IPS-18c (cell line): ENCODE measurements around the gene CNNM2.
"Not testable (repeated sequence)": the region's sequence is repeated elsewhere in the genome, so short reads cannot be mapped to it uniquely, and the experiment has no call there.

Experiments
- H3K4me3 ChIP-seq: 2 replicates; pipeline ENCODE4 v1.7.0; 2013; ENCODE audit warnings: low read depth, mild to moderate bottlenecking, low read length, moderate library complexity; ENCODE audit not compliant: insufficient read depth
- H3K9me3 ChIP-seq: one replicate; pipeline ENCODE4 v1.6.1; 2013; ENCODE audit warnings: mild to moderate bottlenecking, low read length, moderate library complexity; ENCODE audit not compliant: control insufficient read depth, insufficient read depth

The CNNM2 gene

DNA sequence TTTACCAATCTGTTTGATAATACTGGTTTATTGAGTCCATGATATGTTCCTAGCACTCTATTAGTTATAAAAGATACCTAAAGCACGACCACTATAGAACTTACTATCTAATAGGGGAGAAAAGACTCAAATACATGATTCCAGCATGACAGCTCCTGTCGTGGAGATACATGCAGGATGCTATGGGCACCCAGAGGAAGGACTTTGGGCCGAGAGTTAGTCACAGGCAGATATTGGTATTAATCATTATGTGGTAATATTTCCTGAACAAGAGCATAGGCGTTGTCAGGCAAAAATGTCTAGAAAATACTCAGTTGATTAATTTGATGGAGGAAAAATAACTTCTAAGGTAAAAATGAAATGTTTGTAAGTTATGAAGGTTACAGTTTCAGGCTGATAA lies 31.8 kb downstream of the CNNM2 start:
- Histone ChIP-seq H3K4me3 (no peak overlapping the region), H3K9me3 (no peaks in the 10 kb centered on the region)

GRCh38 chr10:102951316-102951715 lies 33.2 kb downstream of the CNNM2 start:
- Histone ChIP-seq H3K4me3 (no peak overlapping the region), H3K9me3 (no peaks in the 10 kb centered on the region)

- Histone ChIP-seq H3K4me3 (no peak overlapping the region), H3K9me3 (no peaks in the 10 kb centered on the region)
Measured at GRCh38 chr10:102959360-102959759, 41.3 kb downstream of the CNNM2 start.

- Histone ChIP-seq H3K4me3 (no peak overlapping the region), H3K9me3 (no peaks in the 10 kb centered on the region)
Measured at GRCh38 chr10:102960157-102960556, 42.1 kb downstream of the CNNM2 start.

DNA sequence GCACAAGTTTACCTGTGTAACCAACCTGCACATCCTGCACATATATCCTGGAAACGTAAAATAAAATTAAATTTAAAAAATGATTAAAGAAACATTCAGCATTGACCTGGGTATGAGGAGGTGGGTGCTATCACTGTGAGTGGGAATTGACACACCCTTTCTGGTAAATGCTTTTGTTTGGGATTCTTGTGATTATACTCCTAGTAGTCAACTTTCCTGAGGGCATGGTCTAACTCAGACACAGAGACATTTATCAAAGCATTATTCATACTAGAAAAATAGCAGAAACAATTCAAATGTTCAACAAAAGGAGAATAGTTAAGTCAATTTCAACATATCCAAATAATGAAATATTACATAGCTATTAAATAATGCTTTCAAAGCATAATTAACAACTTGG lies 44.2 kb downstream of the CNNM2 start:
- Histone ChIP-seq H3K9me3 (no peaks in the 10 kb centered on the region), H3K4me3 (no peak overlapping the region)

GRCh38 chr10:102962951-102963755 lies 45.1 kb downstream of the CNNM2 start:
- no peaks in the 10 kb centered on the region for H3K9me3 ChIP-seq
- H3K4me3 ChIP-seq: no peak overlapping the region

DNA sequence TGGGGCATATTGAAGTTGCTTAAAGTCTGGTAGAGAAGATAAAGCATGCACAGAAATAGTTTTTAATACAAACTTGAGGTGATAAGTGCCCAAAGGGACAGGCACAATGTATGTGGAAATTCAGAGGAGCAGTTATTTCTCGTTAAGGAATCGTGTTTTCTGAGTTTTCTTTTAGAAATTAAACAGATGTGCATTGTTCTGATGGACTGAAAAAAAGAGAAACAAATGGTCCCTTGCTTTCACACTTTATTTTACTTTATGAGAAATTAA lies 45.6 kb downstream of the CNNM2 start:
- no peaks in the 10 kb centered on the region for H3K9me3 ChIP-seq
- no peak overlapping the region for H3K4me3 ChIP-seq

DNA sequence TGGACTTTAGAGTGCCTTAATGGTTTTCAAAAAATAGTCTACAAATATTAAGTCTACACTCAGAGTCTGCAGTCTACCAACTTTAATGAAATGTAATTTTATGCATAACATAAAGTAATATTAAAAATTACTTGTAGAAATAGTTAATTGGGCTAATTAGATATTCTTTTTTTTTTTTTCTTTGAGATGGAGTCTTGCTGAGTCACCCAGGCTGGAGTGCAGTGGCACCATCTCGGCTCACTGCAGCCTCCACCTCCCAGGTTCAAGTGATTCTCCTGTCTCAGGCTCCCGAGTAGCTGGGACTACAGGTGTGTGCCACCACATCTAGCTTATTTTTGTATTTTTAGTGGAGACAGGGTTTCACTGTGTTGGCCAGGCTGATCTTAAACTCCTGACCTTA lies 46.0 kb downstream of the CNNM2 start:
- H3K9me3 ChIP-seq, H3K4me3 ChIP-seq: not testable (repeated sequence)

GRCh38 chr10:102964713-102965112 lies 46.6 kb downstream of the CNNM2 start:
- Histone ChIP-seq H3K4me3 (no peak overlapping the region), H3K9me3 (no peaks in the 10 kb centered on the region)

DNA sequence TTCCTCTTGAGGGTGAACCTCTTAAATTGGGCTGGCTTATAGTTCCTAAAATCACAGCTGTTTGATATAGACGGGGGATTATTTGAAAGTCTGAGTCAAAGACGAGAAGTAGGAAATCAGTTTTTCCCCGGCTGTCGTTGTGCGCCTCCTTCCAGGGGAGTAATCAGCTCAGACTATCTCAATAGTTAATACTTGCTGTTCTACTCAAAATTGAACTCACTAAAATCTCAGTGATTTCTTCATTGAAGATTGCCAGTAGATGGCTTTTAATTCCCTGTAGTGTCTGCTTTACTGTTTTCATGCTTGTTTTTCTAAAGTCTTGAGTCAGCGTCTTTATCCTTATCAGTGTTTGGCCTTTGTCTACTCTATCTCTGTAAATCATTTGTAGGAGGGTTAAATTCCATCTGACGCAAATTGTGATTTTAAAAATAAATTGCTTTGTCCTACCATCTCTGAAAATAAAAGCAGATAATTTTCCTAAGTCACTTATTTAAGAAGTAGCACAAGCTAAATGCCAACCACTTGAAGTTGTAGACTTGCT lies 47.3 kb downstream of the CNNM2 start:
- Histone ChIP-seq H3K9me3 (no peaks in the 10 kb centered on the region), H3K4me3 (no peak overlapping the region)

DNA sequence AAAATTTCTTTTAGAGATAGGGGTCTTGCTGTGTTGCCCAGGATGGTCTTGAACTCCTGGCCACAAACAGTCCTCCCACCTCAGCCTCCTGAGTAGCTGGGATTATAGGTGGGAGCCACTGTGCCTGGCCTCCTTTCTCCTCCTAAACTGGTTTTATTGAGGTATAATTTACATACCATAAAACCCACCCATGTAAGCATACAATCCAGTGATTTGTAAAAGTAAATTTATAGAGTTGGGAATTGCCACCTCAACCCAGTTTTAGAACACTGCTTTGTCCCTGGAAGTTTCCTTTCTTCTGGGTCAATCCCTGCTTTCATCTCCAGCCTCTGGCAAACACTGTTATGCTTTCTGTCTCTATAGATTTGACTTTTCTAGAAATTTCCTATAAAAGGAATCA lies 49.0 kb downstream of the CNNM2 start:
- no peaks in the 10 kb centered on the region for H3K9me3 ChIP-seq
- no peak overlapping the region for H3K4me3 ChIP-seq

DNA sequence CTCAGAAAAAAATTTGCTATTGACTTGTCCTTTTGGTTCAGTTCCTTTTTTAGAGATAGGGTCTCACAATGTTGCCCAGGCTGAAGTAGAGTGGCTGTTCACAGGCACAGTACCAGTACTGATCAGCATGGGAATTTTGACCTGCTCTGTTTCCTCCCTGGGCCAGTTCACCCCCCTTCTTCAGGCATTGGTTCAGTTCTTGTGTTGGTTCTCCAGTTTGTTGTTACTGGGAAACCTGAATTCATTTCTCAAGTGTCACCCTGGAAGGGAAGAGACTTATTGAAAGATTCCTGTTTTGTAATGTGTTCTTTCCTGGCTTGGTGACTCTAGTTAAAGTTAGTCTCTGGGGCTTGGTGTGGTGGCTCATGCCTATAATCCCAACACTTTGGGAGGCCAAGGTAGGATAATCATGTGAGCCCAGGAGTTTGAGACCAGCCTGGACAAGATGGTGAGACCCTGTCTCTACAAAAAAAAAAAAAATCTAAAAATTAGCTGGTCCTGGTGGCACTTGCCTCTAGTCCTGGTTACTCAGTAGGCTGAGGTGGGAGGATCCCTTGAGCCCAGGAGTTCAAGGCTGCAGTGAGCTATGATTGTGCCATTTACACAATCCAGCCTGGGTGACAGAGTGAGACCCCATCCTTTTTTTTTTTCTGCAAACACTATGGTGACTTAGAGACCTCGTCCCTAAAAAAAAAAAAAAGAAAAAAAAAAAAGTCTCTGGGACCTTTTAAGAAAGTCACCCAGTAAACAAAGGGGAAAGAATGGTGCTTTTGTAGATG lies 52.7 kb downstream of the CNNM2 start:
- H3K4me3 ChIP-seq: no peak overlapping the region
- H3K9me3 ChIP-seq: no peaks in the 10 kb centered on the region

- no peaks in the 10 kb centered on the region for H3K9me3 ChIP-seq
- H3K4me3 ChIP-seq: no peak overlapping the region
Measured at GRCh38 chr10:102975483-102976379, 57.6 kb downstream of the CNNM2 start.

- H3K4me3 ChIP-seq, H3K9me3 ChIP-seq: not testable (repeated sequence)
Measured at GRCh38 chr10:102976380-102976726, 58.3 kb downstream of the CNNM2 start.

GRCh38 chr10:102982296-102982695 lies 64.2 kb downstream of the CNNM2 start:
- Histone ChIP-seq H3K4me3 (no peak overlapping the region), H3K9me3 (no peaks in the 10 kb centered on the region)

DNA sequence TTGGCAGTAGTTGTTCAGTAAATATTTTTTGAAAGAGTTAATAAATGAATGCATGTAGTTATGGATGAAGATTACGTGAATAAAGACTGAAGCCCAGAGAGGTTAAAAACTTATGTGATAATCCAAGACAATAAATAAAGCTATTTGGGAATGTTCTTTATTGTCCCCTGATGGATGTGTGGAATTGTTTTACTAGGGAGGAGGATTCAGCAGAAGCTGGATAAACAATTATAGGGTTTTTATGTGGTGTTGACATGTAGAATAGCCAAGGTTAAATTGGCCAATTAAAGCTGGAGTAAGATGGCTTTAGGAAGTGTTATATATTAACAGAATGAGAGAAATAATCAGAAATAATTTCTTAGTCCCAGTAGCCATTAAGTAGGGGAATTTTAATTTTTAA lies 66.0 kb downstream of the CNNM2 start:
- no peaks in the 10 kb centered on the region for H3K9me3 ChIP-seq
- no peak overlapping the region for H3K4me3 ChIP-seq

GRCh38 chr10:102985811-102986210 lies 67.7 kb downstream of the CNNM2 start:
- Histone ChIP-seq H3K9me3 (no peaks in the 10 kb centered on the region), H3K4me3 (no peak overlapping the region)
